Chondrocyte (in vitro differentiated cells): ENCODE results near the gene LAMP1. TPM values are rescaled to one million over a fixed set of nuclear protein-coding genes. Genes with fewer than 3 reads are reported as not detected.
"Not testable (repeated sequence)": the region's sequence is repeated elsewhere in the genome, so short reads cannot be mapped to it uniquely, and the experiment has no call there.

Experiments
- DNase-seq: peaks from one replicate; pipeline ENCODE4 v3.0.0; 2021; ENCODE audit warnings: mixed read lengths, low spot score
- H3K27ac Mint-ChIP-seq: one replicate; pipeline ENCODE4 v1.8.0; 2021; ENCODE audit warnings: mild to moderate bottlenecking, moderate library complexity, mixed read lengths; ENCODE audit not compliant: unreplicated experiment
- H3K27me3 Mint-ChIP-seq: 2 replicates; pipeline ENCODE4 v1.8.0; 2021; ENCODE audit warnings: low read depth, mixed read lengths
- H3K36me3 Mint-ChIP-seq: 2 replicates; pipeline ENCODE4 v1.8.0; 2021; ENCODE audit warnings: low read depth, mixed read lengths
- H3K4me1 Mint-ChIP-seq: 2 replicates; pipeline ENCODE4 v1.8.0; 2021; ENCODE audit warnings: low read depth, mild to moderate bottlenecking, mixed read lengths
- H3K4me3 Mint-ChIP-seq: one replicate; pipeline ENCODE4 v1.8.0; 2021; ENCODE audit warnings: mild to moderate bottlenecking, moderate library complexity, mixed read lengths; ENCODE audit not compliant: unreplicated experiment
- H3K9me3 Mint-ChIP-seq: 2 replicates; pipeline ENCODE4 v1.8.0; 2021; ENCODE audit warnings: low read depth, mixed read lengths
- CTCF ChIP-seq: fragments of 200-600 bp; sonication (generic); IDR thresholded peaks from 2 replicates; pipeline ENCODE4 v1.5.0; 2021; ENCODE audit warnings: antibody characterized with exemption, mild to moderate bottlenecking, moderate library complexity
- total RNA-seq: library from RNA; stranded (reverse); gene quantifications from 3 replicates; pipeline ENCODE4 v1.2.1, GENCODE V29; 2021

The LAMP1 gene
- total RNA-seq, 1 donor from 2014 or later: 332 TPM

- H3K27ac Mint-ChIP-seq: no peak overlapping the region
- H3K4me3 Mint-ChIP-seq: no peak overlapping the region
- H3K27me3 Mint-ChIP-seq: no peaks in the 10 kb centered on the region
- no peak for TF ChIP-seq CTCF
- no peak for DNase-seq
- no peaks in the 10 kb centered on the region for H3K4me1 Mint-ChIP-seq
- no peaks in the 10 kb centered on the region for H3K9me3 Mint-ChIP-seq
- H3K36me3 Mint-ChIP-seq: no peaks in the 10 kb centered on the region
Measured at GRCh38 chr13:113345486-113345885, 48.4 kb downstream of the LAMP1 start.

DNA sequence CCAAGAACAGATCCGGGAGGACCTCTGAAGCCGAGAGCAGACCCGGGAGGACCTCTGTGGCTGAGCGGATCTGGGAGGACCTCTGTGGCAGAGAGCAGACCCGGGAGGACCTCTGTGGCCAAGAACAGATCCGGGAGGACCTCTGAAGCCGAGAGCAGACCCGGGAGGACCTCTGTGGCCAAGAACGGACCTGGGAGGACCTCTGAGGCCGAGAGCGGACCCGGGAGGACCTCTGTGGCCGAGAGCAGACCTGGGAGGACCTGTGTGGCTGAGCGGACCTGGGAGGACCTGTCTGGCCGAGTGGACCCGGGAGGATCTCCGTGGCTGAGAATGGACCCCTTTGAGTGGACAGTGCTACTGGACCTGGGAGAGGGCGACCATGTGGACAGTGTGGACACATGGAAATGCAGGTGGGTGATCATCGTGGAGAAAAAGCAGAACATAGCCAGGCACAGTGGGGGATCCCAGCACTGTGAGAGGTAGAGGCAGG lies 50.7 kb downstream of the LAMP1 start:
- not testable (repeated sequence) for H3K9me3 Mint-ChIP-seq, H3K27ac Mint-ChIP-seq, H3K4me3 Mint-ChIP-seq, H3K4me1 Mint-ChIP-seq, DNase-seq, H3K36me3 Mint-ChIP-seq, H3K27me3 Mint-ChIP-seq

- Mint-ChIP-seq H3K9me3 (no peaks in the 10 kb centered on the region), H3K4me3 (no peak overlapping the region), H3K4me1 (no peaks in the 10 kb centered on the region), H3K27me3 (no peaks in the 10 kb centered on the region), H3K36me3 (no peaks in the 10 kb centered on the region), H3K27ac (no peak overlapping the region)
- no peak for TF ChIP-seq CTCF
- no peak for DNase-seq
Measured at GRCh38 chr13:113348591-113348990, 51.6 kb downstream of the LAMP1 start.

DNA sequence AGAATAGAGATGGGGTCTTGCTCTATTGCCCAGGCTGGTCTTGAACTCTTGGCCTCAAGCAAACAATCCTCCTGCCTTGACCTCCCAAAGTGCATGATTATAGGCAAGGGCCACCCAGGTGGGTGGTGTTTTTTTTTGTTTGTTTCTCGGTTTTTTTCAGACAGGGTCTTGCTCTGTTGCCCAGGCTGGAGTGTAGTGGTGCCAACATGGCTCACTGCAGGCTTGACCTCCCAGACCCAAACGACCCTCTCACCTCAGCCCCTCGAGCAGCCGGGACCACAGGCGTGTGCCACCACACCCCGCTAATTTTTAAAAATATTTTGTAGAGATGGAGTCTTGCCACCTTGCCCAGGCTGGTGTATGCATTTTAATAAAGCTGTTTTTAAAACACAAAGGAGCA lies 52.0 kb downstream of the LAMP1 start:
- no peak for DNase-seq
- no peak for TF ChIP-seq CTCF
- no peaks in the 10 kb centered on the region for H3K27me3 Mint-ChIP-seq
- H3K9me3 Mint-ChIP-seq: no peaks in the 10 kb centered on the region
- no peak overlapping the region for H3K27ac Mint-ChIP-seq
- H3K36me3 Mint-ChIP-seq: no peaks in the 10 kb centered on the region
- H3K4me1 Mint-ChIP-seq: no peaks in the 10 kb centered on the region
- no peak overlapping the region for H3K4me3 Mint-ChIP-seq

GRCh38 chr13:113349491-113349890 lies 52.5 kb downstream of the LAMP1 start:
- H3K36me3 Mint-ChIP-seq: no peaks in the 10 kb centered on the region
- H3K4me3 Mint-ChIP-seq: no peak overlapping the region
- no peaks in the 10 kb centered on the region for H3K27me3 Mint-ChIP-seq
- H3K27ac Mint-ChIP-seq: no peak overlapping the region
- H3K4me1 Mint-ChIP-seq: no peaks in the 10 kb centered on the region
- no peak for TF ChIP-seq CTCF
- no peak for DNase-seq
- H3K9me3 Mint-ChIP-seq: no peaks in the 10 kb centered on the region

- H3K27me3 Mint-ChIP-seq: no peaks in the 10 kb centered on the region
- H3K4me1 Mint-ChIP-seq: no peaks in the 10 kb centered on the region
- H3K9me3 Mint-ChIP-seq: no peaks in the 10 kb centered on the region
- no peak for DNase-seq
- no peak overlapping the region for H3K27ac Mint-ChIP-seq
- no peaks in the 10 kb centered on the region for H3K36me3 Mint-ChIP-seq
- H3K4me3 Mint-ChIP-seq: no peak overlapping the region
- peak; percentile 21 for TF ChIP-seq CTCF
Measured at GRCh38 chr13:113350065-113350937, 53.3 kb downstream of the LAMP1 start.
